Pancreas (tissue), 10 donors: Measurements from ENCODE around the gene DOCK1. TPM values are rescaled to one million over a fixed set of nuclear protein-coding genes. Genes with fewer than 3 reads are reported as not detected.

ENCODE experiments used
- ATAC-seq, 4 donors: fragments of 200-7000 bp; cut with Tn5 transposase; one replicate each; pipeline versions ENCODE4 v1.8.0 to v1.9.1; 2020; ENCODE audit warnings: mild to moderate bottlenecking in 4 of 4, moderate library complexity in 4 of 4
- DNase-seq, 6 donors: peaks; one replicate each; pipeline ENCODE4 v3.0.0-alpha.2; 2020
- FAIRE-seq: peaks from 2 replicates; lab custom pipeline; 2012; peaks lifted over from hg19 to GRCh38; lab: Jason Lieb, UNC
- H3K27ac ChIP-seq, 4 donors: fragments of 200-600 bp; sonication (generic); 1 replicate in 3 of 4; 2 replicates in 1 of 4; pipeline versions ENCODE4 v1.5.0 to v1.8.0; 2020
- H3K27me3 ChIP-seq, 4 donors: fragments of 200-600 bp; one replicate each; pipeline ENCODE4 v1.8.0; 2021
- H3K36me3 ChIP-seq, 3 donors: fragments of 200-600 bp; sonication (generic) in 1 of 3; one replicate each; pipeline versions ENCODE4 v1.5.0 to v1.8.0; 2020 to 2021
- H3K4me1 ChIP-seq, 3 donors: fragments of 200-600 bp; one replicate each; pipeline ENCODE4 v1.8.0; 2021
- H3K4me3 ChIP-seq, 4 donors: fragments of 200-600 bp; sonication (generic) in 2 of 4; one replicate each; pipeline versions ENCODE4 v1.5.0 to v1.8.0; 2020 to 2021
- H3K9me3 ChIP-seq, 4 donors: fragments of 200-600 bp; one replicate each; pipeline ENCODE4 v1.8.0; 2021
- WGBS, 2 donors: extraction: QIAGEN DNeasy Blood & Tissue Kit; methylation state at CpG; one replicate each; pipeline ENCODE4 v1.1.7; 2013; 5-methylcytosine and 5-hydroxymethylcytosine counted together
- intact Hi-C, 3 donors: fragments of 100-400 bp; cut with DNase I; formaldehyde crosslinking; loops; one replicate each; pipeline versions ENCODE4 v1.11.1 to v1.14.2; 2022
- polyA plus RNA-seq, 2 donors: library from polyadenylated mRNA; stranded (reverse); fragments of 200-250 nt; gene quantifications; one replicate each; pipeline ENCODE4 v1.2.3, GENCODE V29; 2013
- total RNA-seq, 6 donors: library from RNA; stranded (reverse); fragmentation: NEBNext Ultra II Directional in 4 of 6; extraction: Animal tissue kit (Norgen Biotek cat#: 25700) in 4 of 6; gene quantifications; one replicate each; pipeline versions ENCODE4 v1.2.1 to v1.2.4, GENCODE V29; 2021 to 2023
- TF ChIP-seq, protein P1 (sequence below), 4 donors: fragments of 200-600 bp; sonication (generic) in 3 of 4; IDR thresholded peaks; one replicate each; pipeline versions ENCODE4 v1.5.0 to v1.8.0; 2021; ENCODE audit warnings: antibody characterized with exemption in 4 of 4
- donor health status: healthy with polysubstance abuse.
- donor health status: DM: no; HTN: no; CAD: no; lungs with moderate emphysema.
- donor health status: DM: no; HTN: no; CAD: no.
- donor health status: control.
- donor health status: control.
- donor health status: Bipolar disorder and iron deficiency.
- donor health status: DM: yes; HTN: yes; CAD: no.
- donor health status: DM: no; HTN: no; CAD: no.
- donor health status: DM: no; HTN: no; CAD: no.
- donor health status: DM: yes; HTN: yes; CAD: no.

Gene DOCK1
- total and polyA plus RNA-seq, 8 donors, result 12.1 to 38.6 (median 24.2) TPM

DNA sequence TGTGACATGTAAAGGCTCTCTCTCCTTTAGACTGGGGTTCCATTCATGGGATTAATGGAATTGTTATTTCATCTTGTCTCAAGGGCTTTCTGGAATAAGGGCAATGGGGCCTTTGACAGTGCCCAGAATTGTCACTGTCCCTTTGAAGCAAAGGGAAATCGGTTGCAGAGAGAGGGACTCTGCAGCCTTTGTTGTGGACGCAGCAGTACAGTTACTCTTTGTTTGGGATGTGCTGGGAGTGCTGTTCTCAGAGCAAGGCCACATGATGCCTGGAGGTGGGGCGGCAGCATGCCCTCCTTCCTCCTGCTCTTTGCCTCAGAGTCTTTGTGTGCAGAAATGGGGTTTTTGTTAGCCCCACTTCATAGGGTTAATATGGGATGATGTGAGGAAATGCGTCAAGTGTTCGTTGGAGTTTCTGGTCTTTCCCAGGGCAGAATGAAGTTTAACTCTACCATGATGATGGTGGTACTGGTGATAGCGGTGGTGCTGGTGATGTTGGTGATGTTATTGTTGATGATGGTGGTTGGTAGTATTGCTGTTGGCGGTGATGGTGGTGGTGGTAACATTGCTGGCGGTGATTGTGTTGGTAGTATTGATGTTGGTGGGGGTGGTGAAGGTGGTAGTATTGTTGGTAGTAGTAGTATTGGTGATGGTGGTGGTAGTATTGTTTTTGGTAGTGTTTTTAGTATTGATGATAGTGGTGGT is 45.3 kb downstream of the DOCK1 start:
- Histone ChIP-seq H3K27ac (no peak overlapping the region), H3K36me3 (no peaks in the 10 kb centered on the region), H3K27me3 (no peaks in the 10 kb centered on the region), H3K4me3 (no peak overlapping the region), H3K9me3 (no peaks in the 10 kb centered on the region), H3K4me1 (no peaks in the 10 kb centered on the region)
- ATAC-seq, result no peak
- FAIRE-seq, result no peak
- 95% methylated on average over 8 of the region's 8 CpGs for WGBS, 2 donors
- TF ChIP-seq, protein P1, sequence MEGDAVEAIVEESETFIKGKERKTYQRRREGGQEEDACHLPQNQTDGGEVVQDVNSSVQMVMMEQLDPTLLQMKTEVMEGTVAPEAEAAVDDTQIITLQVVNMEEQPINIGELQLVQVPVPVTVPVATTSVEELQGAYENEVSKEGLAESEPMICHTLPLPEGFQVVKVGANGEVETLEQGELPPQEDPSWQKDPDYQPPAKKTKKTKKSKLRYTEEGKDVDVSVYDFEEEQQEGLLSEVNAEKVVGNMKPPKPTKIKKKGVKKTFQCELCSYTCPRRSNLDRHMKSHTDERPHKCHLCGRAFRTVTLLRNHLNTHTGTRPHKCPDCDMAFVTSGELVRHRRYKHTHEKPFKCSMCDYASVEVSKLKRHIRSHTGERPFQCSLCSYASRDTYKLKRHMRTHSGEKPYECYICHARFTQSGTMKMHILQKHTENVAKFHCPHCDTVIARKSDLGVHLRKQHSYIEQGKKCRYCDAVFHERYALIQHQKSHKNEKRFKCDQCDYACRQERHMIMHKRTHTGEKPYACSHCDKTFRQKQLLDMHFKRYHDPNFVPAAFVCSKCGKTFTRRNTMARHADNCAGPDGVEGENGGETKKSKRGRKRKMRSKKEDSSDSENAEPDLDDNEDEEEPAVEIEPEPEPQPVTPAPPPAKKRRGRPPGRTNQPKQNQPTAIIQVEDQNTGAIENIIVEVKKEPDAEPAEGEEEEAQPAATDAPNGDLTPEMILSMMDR (IDR thresholded peaks at IDR 0.05), result no peak
- no peak for DNase-seq
- intact Hi-C loops, result no loop called here

DNA sequence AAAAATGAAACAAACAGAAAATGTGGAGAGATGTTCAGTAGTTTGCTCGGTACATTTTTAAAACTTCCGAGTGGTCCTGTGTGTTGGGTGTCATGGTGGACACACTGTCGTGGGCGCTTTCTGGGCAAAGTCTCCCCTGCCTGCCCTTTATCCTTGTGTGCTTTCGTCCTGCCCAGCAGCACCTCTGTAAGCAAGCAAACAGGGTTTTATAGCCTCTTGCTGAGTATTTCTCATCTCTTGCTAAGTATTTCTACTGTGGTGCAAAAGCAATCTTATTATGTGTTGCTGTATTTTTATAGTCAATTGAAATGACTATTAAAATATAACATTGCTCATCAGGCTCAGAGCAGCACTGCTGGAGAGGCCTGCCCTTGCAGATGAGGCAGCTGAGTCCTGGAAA is 48.7 kb downstream of the DOCK1 start:
- Histone ChIP-seq H3K9me3 (no peaks in the 10 kb centered on the region), H3K4me3 (no peak overlapping the region), H3K4me1 (no peaks in the 10 kb centered on the region), H3K36me3 (no peaks in the 10 kb centered on the region), H3K27me3 (no peaks in the 10 kb centered on the region), H3K27ac (no peak overlapping the region)
- ATAC-seq (no peak), DNase-seq (no peak), FAIRE-seq (no peak)
- TF ChIP-seq, protein P1 (IDR thresholded peaks at IDR 0.05), result no peak
- intact Hi-C loops, result no loop called here
- WGBS, 2 donors, result 95 to 98% methylated on average over 5 of the region's 5 CpGs

- no peaks in the 10 kb centered on the region for H3K36me3 ChIP-seq
- H3K4me3 ChIP-seq, result no peak overlapping the region
- H3K4me1 ChIP-seq, result no peaks in the 10 kb centered on the region
- H3K27me3 ChIP-seq, result no peaks in the 10 kb centered on the region
- TF ChIP-seq, protein P1 (IDR thresholded peaks at IDR 0.05), result no peak
- no peak for FAIRE-seq
- ATAC-seq, result peak in 2 of 4 donors; percentile 31 to 46
- DNase-seq, result peak in 1 of 6 donors; percentile 7
- H3K27ac ChIP-seq, result no peak overlapping the region
- 71 to 77% methylated on average over 8 of the region's 8 CpGs for WGBS, 2 donors
- intact Hi-C loops, result no loop called here
- no peaks in the 10 kb centered on the region for H3K9me3 ChIP-seq
Observed at GRCh38 chr10:126955396-126955795, 50.2 kb downstream of the DOCK1 start.

DNA sequence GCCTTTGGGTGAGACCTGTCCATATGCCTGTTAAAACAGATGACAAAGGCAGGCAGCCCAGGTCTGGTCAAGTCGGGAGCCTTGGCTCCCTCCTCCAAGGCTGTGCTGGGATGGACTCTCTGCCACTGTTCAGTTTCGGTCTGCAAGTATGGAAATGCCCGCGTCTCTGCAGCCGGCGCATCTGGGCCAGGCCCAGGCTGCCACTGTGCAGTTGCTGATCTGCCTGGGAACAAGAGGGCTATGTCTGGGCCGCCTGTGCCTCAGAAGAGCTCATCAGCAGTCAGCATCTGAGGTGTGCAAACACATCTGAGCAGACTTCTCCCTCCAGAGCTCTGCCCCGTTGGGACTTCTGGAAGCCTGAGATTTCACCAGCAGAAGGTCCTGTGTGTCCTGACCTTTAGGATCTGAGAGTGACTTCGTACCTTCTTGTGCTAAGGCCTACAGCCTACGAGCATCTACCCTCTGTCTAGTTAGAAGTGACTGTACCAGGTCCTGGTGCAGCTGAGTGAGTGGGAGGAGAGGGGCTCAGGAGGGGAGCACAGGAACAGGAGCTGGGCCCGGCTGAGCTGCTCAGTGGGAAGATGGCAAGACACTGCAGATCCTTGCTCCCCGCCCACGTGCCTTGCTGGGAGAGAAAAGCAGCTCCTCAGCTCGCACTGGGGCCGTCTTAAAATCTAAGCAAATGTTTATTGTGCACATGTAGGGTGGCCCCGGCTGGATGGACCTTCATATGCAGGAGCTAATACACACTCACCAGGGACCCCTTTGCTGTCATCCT is 50.9 kb downstream of the DOCK1 start:
- no peak overlapping the region for H3K4me3 ChIP-seq
- H3K36me3 ChIP-seq, result no peaks in the 10 kb centered on the region
- ATAC-seq (no peak), FAIRE-seq (no peak), DNase-seq (no peak)
- intact Hi-C loops, result no loop called here
- whole genome bisulfite sequencing, 2 donors, result 82 to 86% methylated on average over 16 of the region's 16 CpGs
- H3K4me1 ChIP-seq, result no peaks in the 10 kb centered on the region
- no peaks in the 10 kb centered on the region for H3K27me3 ChIP-seq
- H3K27ac ChIP-seq, result no peak overlapping the region
- TF ChIP-seq, protein P1 (IDR thresholded peaks at IDR 0.05), result no peak
- no peaks in the 10 kb centered on the region for H3K9me3 ChIP-seq

DNA sequence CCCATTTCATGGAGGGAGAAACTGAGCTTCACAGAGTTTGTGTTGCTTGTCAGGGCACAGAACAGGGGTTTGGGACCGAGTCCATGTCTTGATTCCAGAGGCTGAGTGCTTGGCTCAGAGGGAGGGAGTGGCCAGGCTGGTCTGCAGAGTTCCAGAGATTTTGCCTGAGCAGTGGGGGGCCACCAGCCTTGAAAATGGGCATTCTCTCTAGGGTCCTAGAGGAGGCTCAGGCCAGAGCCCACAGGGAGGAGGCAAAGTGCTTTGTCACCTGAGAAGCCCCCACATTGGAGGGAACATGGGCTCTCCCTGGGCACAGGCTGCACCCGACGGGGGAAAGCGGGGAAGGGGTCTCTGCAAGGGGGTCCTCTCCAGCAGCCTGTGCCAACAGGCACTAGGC is 51.5 kb downstream of the DOCK1 start:
- WGBS, 2 donors, result 84 to 92% methylated on average over 4 of the region's 4 CpGs
- intact Hi-C loops, result no loop called here
- Histone ChIP-seq H3K27me3 (no peaks in the 10 kb centered on the region), H3K4me3 (no peak overlapping the region), H3K4me1 (no peaks in the 10 kb centered on the region), H3K9me3 (no peaks in the 10 kb centered on the region), H3K27ac (no peak overlapping the region), H3K36me3 (no peaks in the 10 kb centered on the region)
- FAIRE-seq (no peak), DNase-seq (no peak), ATAC-seq (no peak)
- TF ChIP-seq, protein P1 (IDR thresholded peaks at IDR 0.05), result no peak
